NK-92 treated with Interleukin-12 subunit alpha and Interleukin-12 subunit beta, amount 100 ng/mL, for 24 hours (cell line): ENCODE results near the gene PALM.

ENCODE experiments used
- DNase-seq: peaks from one replicate; lab custom pipeline; 2025; lab: John Stamatoyannopoulos, UW

Gene PALM

GRCh38 chr19:782878-783668 is 74.3 kb downstream of the PALM start:
- no peak for DNase-seq

- no peak for DNase-seq
These were observed 75.8 kb downstream of the PALM start for GRCh38 chr19:784541-784940.

- DNase-seq: no peak
These were observed 78.8 kb downstream of the PALM start for GRCh38 chr19:787536-787935.

GRCh38 chr19:788686-788982 is 79.9 kb downstream of the PALM start:
- no peak for DNase-seq

GRCh38 chr19:788983-789700 is 80.4 kb downstream of the PALM start:
- DNase-seq: no peak

- no peak for DNase-seq
These were observed 80.9 kb downstream of the PALM start for GRCh38 chr19:789701-790060.

- no peak for DNase-seq
These were observed 82.4 kb downstream of the PALM start for GRCh38 chr19:791007-791566.

- no peak for DNase-seq
These were observed 83.0 kb downstream of the PALM start for GRCh38 chr19:791567-792305.

GRCh38 chr19:792306-792885 is 83.7 kb downstream of the PALM start:
- DNase-seq: no peak

- no peak for DNase-seq
These were observed 85.1 kb downstream of the PALM start for GRCh38 chr19:793806-794205.

- DNase-seq: no peak
These were observed 86.4 kb downstream of the PALM start for GRCh38 chr19:795073-795611.

- DNase-seq: no peak
These were observed 87.2 kb downstream of the PALM start for GRCh38 chr19:795691-796581.

GRCh38 chr19:796692-797527 is 88.2 kb downstream of the PALM start, which contains the start of gene PTBP1:
PTBP1 (plus strand) TSS chr19:797452; CDS start chr19:797498, 46 bp downstream.
- DNase-seq: peak; percentile 99
